ENCODE measurements around the gene C19orf44. TPM values are rescaled to one million over a fixed set of nuclear protein-coding genes. Genes with fewer than 3 reads are reported as not detected.

Gene C19orf44
- polyA plus RNA-seq, 1 donor (not counting 4 experiments of a cell fraction or from before 2014, with no cell fraction given): 2.7 TPM

GRCh38 chr19:16564842-16565241 lies 68.6 kb downstream of the C19orf44 start:
- dilution Hi-C loops (cut with MboI; ENCODE audit: extremely low pct_ligation_motif_present, low sequenced_read_pairs): no loop called here
- peaks cover 31 to 64% of the 10 kb centered on the region in 2 experiments for H3K36me3 ChIP-seq (ENCODE audit: control insufficient read depth in 2 of 2, extremely low read depth in 1 of 2, insufficient read depth in 2 of 2, low read length in 2 of 2)
- no peak overlapping the region for H3K4me2 ChIP-seq (ENCODE audit: control insufficient read depth, extremely low read depth, insufficient read depth, low read depth, low read length)
- H3K79me2 ChIP-seq (ENCODE audit: control insufficient read depth, insufficient read depth, low read length): peaks cover 21% of the 10 kb centered on the region
- FAIRE-seq (no peak), DNase-seq (ENCODE audit: low read depth, low spot score) (no peak)
- no peak overlapping the region for H3K27ac ChIP-seq (ENCODE audit: control insufficient read depth, insufficient read depth, low read length)
- no peaks in the 10 kb centered on the region for H3K9me3 ChIP-seq (ENCODE audit: control insufficient read depth, low read depth, low read length)
- peaks cover 12% of the 10 kb centered on the region for H3K4me1 ChIP-seq (ENCODE audit: control insufficient read depth, extremely low read depth, insufficient read depth, low read length)
- H4K20me1 ChIP-seq (ENCODE audit: control insufficient read depth, extremely low read depth, insufficient read depth, low read length): no peaks in the 10 kb centered on the region
- TF ChIP-seq EZH2 (IDR thresholded peaks at IDR 0.05; ENCODE audit: low read length): no peak
- TF ChIP-seq CTCF (optimal IDR thresholded peaks at IDR 0.05 in 1 of 3, IDR thresholded peaks at IDR 0.05 in 1 of 3, conservative IDR thresholded peaks at IDR 0.05 in 1 of 3; ENCODE audit: extremely low read depth in 1 of 3, insufficient read depth in 2 of 3, low read length in 3 of 3): no peak
- no peak overlapping the region for H3K4me3 ChIP-seq (ENCODE audit: control insufficient read depth in 2 of 3, extremely low read depth in 1 of 3, insufficient read depth in 2 of 3, low read depth in 1 of 3, low read length in 3 of 3)
- H3K27me3 ChIP-seq (ENCODE audit: control insufficient read depth, extremely low read depth, insufficient read depth, low read length): no peaks in the 10 kb centered on the region
- H2AFZ ChIP-seq (ENCODE audit: control insufficient read depth, low read length): no peak overlapping the region
- H3K9me1 ChIP-seq (ENCODE audit: control insufficient read depth, extremely low read depth, insufficient read depth, low read length): peaks cover 3% of the 10 kb centered on the region
- no peak overlapping the region for H3K9ac ChIP-seq (ENCODE audit: control insufficient read depth, extremely low read depth, insufficient read depth, low read length)

GRCh38 chr19:16566161-16566560 lies 70.0 kb downstream of the C19orf44 start:
- dilution Hi-C loops (cut with MboI; ENCODE audit: extremely low pct_ligation_motif_present, low sequenced_read_pairs): no loop called here

More at GRCh38 chr19:16566161-16566560, 70.0 kb downstream of the C19orf44 start:
- Histone ChIP-seq H3K9ac (ENCODE audit: control insufficient read depth, extremely low read depth, insufficient read depth, low read length) (no peak overlapping the region), H2AFZ (ENCODE audit: control insufficient read depth, low read length) (no peak overlapping the region), H3K9me1 (ENCODE audit: control insufficient read depth, extremely low read depth, insufficient read depth, low read length) (peaks cover 3% of the 10 kb centered on the region), H3K4me2 (ENCODE audit: control insufficient read depth, extremely low read depth, insufficient read depth, low read depth, low read length) (no peak overlapping the region), H3K27me3 (ENCODE audit: control insufficient read depth, extremely low read depth, insufficient read depth, low read length) (no peaks in the 10 kb centered on the region), H3K9me3 (ENCODE audit: control insufficient read depth, low read depth, low read length) (no peaks in the 10 kb centered on the region), H3K36me3 (ENCODE audit: control insufficient read depth in 2 of 2, extremely low read depth in 1 of 2, insufficient read depth in 2 of 2, low read length in 2 of 2) (peaks cover 28 to 67% of the 10 kb centered on the region in 2 experiments), H3K4me3 (ENCODE audit: control insufficient read depth in 2 of 3, extremely low read depth in 1 of 3, insufficient read depth in 2 of 3, low read depth in 1 of 3, low read length in 3 of 3) (no peak overlapping the region), H4K20me1 (ENCODE audit: control insufficient read depth, extremely low read depth, insufficient read depth, low read length) (no peaks in the 10 kb centered on the region), H3K4me1 (ENCODE audit: control insufficient read depth, extremely low read depth, insufficient read depth, low read length) (peaks cover 25% of the 10 kb centered on the region), H3K27ac (ENCODE audit: control insufficient read depth, insufficient read depth, low read length) (no peak overlapping the region), H3K79me2 (ENCODE audit: control insufficient read depth, insufficient read depth, low read length) (peaks cover 34% of the 10 kb centered on the region)
- no peak for FAIRE-seq
- no peak for DNase-seq (ENCODE audit: low read depth, low spot score)
- TF ChIP-seq EZH2 (IDR thresholded peaks at IDR 0.05; ENCODE audit: low read length) (no peak), CTCF (optimal IDR thresholded peaks at IDR 0.05 in 1 of 3, IDR thresholded peaks at IDR 0.05 in 1 of 3, conservative IDR thresholded peaks at IDR 0.05 in 1 of 3; ENCODE audit: extremely low read depth in 1 of 3, insufficient read depth in 2 of 3, low read length in 3 of 3) (no peak)
